ENCODE results near the gene GALNT2. TPM values are rescaled to one million over a fixed set of nuclear protein-coding genes. Genes with fewer than 3 reads are reported as not detected.
A peak's percentile ranks its signal among the peaks of the same experiment; 100 is the strongest.

GALNT2 gene
- total and polyA plus RNA-seq, 9 of the 15 experiments (the other 6 are each of a cell fraction or from before 2014, with no cell fraction given): 1.6 to 106 (median 51.9) TPM

DNA sequence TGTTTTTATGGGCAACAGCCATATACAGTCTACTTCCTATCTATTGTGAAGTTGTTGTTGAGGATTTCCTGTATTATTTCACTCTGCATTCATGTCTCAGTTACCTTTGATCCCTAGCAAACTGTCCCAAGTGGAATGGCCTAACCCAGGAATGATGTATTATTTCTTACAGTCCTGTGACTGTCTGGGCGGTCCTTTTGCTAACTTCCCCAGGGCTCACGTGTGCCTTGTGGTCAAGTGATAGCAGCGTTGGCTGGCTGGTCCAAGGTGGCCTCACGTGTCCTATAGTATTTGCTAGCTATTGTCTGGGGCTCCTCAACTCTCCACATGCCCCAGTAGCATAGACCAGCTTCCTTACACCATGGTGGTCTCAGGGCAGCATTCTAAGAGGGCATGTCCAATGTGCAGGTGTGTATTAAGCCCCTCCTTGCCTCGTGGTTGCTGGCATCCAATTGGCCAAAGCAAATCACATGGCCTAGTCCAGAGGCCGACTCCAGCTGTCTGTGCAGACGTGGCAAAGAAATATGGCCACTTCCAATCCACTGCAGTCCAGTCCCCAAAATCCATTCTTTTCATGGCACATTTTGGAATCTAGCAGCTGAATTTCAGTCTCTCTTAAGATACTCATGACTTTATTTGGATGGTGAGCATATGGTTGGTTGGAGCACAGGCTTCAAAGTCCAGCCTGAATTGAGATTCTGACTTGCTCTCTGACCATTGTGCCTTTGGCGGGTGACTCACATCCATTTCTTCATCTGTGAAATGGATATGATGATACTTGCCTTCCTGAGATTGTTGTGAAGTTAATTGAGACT is 94.1 kb downstream of the GALNT2 start (continued):
- no peak for TF ChIP-seq BDP1 (IDR thresholded peaks at IDR 0.05; ENCODE audit: insufficient read depth, insufficient read length)
- TF ChIP-seq ZNF165 (CRISPR knock-in tag; IDR thresholded peaks at IDR 0.05; ENCODE audit: borderline replicate concordance): no peak
- 0 out of 2 replicates have a peak, but pooled peaks have one; percentile 32 for TF ChIP-seq SUPT5H (IDR thresholded peaks at IDR 0.05)
- peak; percentile 94; the same call in 1 of the 2 replicates for TF ChIP-seq SMAD4 (CRISPR knock-in tag; conservative IDR thresholded peaks at IDR 0.05)
- TF ChIP-seq, protein P1, sequence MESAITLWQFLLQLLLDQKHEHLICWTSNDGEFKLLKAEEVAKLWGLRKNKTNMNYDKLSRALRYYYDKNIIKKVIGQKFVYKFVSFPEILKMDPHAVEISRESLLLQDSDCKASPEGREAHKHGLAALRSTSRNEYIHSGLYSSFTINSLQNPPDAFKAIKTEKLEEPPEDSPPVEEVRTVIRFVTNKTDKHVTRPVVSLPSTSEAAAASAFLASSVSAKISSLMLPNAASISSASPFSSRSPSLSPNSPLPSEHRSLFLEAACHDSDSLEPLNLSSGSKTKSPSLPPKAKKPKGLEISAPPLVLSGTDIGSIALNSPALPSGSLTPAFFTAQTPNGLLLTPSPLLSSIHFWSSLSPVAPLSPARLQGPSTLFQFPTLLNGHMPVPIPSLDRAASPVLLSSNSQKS (CRISPR knock-in tag; IDR thresholded peaks at IDR 0.05): no peak
- no peak for TF ChIP-seq NFIX (CRISPR knock-in tag; IDR thresholded peaks at IDR 0.05; ENCODE audit: low read depth)
- TF ChIP-seq SRF (CRISPR knock-in tag; IDR thresholded peaks at IDR 0.05): no peak
- TF ChIP-seq, protein P2, sequence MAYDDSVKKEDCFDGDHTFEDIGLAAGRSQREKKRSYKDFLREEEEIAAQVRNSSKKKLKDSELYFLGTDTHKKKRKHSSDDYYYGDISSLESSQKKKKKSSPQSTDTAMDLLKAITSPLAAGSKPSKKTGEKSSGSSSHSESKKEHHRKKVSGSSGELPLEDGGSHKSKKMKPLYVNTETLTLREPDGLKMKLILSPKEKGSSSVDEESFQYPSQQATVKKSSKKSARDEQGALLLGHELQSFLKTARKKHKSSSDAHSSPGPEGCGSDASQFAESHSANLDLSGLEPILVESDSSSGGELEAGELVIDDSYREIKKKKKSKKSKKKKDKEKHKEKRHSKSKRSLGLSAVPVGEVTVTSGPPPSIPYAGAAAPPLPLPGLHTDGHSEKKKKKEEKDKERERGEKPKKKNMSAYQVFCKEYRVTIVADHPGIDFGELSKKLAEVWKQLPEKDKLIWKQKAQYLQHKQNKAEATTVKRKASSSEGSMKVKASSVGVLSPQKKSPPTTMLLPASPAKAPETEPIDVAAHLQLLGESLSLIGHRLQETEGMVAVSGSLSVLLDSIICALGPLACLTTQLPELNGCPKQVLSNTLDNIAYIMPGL (CRISPR knock-in tag; IDR thresholded peaks at IDR 0.05): no peak
- peak; percentile 48 for TF ChIP-seq NFYB (IDR thresholded peaks at IDR 0.05; ENCODE audit: extremely low read depth, insufficient read length)
- TF ChIP-seq SOX6 (IDR thresholded peaks at IDR 0.05): peak; percentile 94
- TF ChIP-seq SAFB2 (IDR thresholded peaks at IDR 0.05; ENCODE audit: borderline replicate concordance, low read depth, low read length, severe bottlenecking): no peak
- no peak for TF ChIP-seq JUNB (CRISPR knock-in tag; conservative IDR thresholded peaks at IDR 0.05)
- TF ChIP-seq NFRKB (IDR thresholded peaks at IDR 0.05; ENCODE audit: low read depth): peak; percentile 84
- 0 out of 2 replicates have a peak, but pooled peaks have one; percentile 49 for TF ChIP-seq ZNF589 (CRISPR knock-in tag; IDR thresholded peaks at IDR 0.05; ENCODE audit: low read depth)
- TF ChIP-seq, protein P3, sequence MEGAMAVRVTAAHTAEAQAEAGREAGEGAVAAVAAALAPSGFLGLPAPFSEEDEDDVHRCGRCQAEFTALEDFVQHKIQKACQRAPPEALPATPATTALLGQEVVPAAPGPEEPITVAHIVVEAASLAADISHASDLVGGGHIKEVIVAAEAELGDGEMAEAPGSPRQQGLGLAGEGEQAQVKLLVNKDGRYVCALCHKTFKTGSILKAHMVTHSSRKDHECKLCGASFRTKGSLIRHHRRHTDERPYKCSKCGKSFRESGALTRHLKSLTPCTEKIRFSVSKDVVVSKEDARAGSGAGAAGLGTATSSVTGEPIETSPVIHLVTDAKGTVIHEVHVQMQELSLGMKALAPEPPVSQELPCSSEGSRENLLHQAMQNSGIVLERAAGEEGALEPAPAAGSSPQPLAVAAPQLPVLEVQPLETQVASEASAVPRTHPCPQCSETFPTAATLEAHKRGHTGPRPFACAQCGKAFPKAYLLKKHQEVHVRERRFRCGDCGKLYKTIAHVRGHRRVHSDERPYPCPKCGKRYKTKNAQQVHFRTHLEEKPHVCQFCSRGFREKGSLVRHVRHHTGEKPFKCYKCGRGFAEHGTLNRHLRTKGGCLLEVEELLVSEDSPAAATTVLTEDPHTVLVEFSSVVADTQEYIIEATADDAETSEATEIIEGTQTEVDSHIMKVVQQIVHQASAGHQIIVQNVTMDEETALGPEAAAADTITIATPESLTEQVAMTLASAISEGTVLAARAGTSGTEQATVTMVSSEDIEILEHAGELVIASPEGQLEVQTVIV (CRISPR knock-in tag; IDR thresholded peaks at IDR 0.05; ENCODE audit: borderline replicate concordance): no peak
- TF ChIP-seq PHB2 (IDR thresholded peaks at IDR 0.05; ENCODE audit: low read depth): no peak
- TF ChIP-seq RBM22 (IDR thresholded peaks at IDR 0.05; ENCODE audit: low read depth, low read length, poor library complexity, severe bottlenecking): no peak
- TF ChIP-seq TAF1 (IDR thresholded peaks at IDR 0.05; ENCODE audit: control insufficient read depth, extremely low read depth, insufficient read depth, low read length, severe bottlenecking): no peak
- TF ChIP-seq TAL1 (IDR thresholded peaks at IDR 0.05): no peak
- TF ChIP-seq ILF3 (IDR thresholded peaks at IDR 0.05; ENCODE audit: borderline replicate concordance): no peak
- no peak for TF ChIP-seq ZNF41 (CRISPR knock-in tag; conservative IDR thresholded peaks at IDR 0.05)
- no peak for TF ChIP-seq CBX5 (IDR thresholded peaks at IDR 0.05; ENCODE audit: borderline replicate concordance, low read depth)
- no peak for TF ChIP-seq ZBTB1 (CRISPR knock-in tag; IDR thresholded peaks at IDR 0.05; ENCODE audit: borderline replicate concordance, low read depth)
- no peak for TF ChIP-seq ZNF764 (CRISPR knock-in tag; IDR thresholded peaks at IDR 0.05; ENCODE audit: low read depth)
- TF ChIP-seq SNIP1 (IDR thresholded peaks at IDR 0.05; ENCODE audit: low read depth): no peak

Data from K562 (cell line).